HG03175 (cell line): ENCODE measurements around the gene GC.
"Not testable (repeated sequence)": the region's sequence is repeated elsewhere in the genome, so short reads cannot be mapped to it uniquely, and the experiment has no call there.

Experiments
- ATAC-seq: cut with Tn5 transposase; IDR thresholded peaks from one replicate; pipeline ENCODE4 v1.9.1; 2021; ENCODE audit warnings: mild to moderate bottlenecking, moderate library complexity; ENCODE audit not compliant: unreplicated experiment

Gene GC

DNA sequence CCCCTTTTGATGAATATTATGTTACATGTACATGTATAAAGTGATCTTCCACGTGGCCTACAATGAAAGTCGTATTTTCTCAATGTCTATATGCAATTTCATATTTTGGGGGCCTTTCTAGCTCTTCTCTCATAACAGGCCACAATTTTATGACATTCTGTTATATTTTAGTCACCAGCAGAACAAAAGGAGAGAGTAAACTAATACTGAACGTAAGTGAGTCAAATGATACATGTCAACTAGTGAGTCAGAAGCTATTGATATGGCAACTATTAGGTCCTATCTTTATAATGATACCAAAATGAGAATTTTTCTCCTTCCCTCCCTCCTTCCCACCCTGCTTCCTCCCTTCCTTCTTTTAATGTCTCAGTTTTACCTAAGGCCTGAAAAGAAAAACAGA, 14.4 kb downstream of the GC start:
- ATAC-seq, result no peak

GRCh38 chr4:71768123-71768522, 15.8 kb downstream of the GC start:
- no peak for ATAC-seq

- no peak for ATAC-seq
Measured at GRCh38 chr4:71765821-71766383, 18.0 kb downstream of the GC start.

DNA sequence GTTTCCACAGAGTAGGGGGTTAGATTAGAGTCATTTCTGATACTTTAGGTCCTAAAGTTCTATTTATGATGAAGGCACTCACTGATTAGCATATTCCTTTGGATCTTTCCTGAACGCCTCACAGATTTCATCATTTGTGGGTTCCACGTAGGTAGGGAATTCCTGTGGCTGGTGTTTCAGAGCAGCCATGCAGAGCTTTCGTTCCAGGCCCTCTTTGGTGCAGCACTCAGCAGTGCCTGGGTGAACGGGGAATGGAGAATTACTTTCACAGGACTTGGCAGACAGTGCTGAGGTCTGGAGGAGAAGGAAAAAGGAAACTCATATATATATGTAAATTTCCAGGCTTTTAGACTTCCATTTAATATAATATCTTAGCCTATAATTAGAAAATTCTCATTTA, 18.5 kb downstream of the GC start:
- ATAC-seq, result no peak

- ATAC-seq, result no peak
Measured at GRCh38 chr4:71752383-71753042, 31.4 kb downstream of the GC start.

DNA sequence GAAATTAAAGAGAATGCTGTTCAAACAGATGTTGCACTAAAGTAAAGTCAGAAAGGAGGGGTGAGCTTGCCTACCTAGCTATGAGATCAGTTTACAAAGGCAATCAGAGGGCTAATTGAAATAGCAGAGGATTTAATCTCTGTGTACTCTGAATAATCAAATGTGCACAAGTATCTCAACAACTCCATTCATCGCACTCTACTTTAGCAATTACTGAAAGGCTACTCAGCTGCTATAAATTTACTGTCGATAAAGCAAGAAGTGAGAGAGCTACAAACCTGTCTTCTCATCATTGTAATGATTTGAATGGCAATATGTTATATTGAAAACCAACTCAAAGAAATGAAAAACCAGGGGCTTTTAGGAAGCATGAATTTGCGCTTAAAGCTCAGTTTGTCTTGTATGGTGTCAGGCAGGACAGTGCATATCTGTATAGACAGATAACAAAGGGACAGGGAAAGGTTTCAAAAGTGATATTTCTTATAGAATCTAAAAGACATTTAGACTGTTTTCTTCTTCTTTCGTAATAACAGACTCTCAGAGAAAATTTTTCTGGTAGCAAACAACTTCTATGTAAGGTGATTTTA, 34.8 kb downstream of the GC start:
- no peak for ATAC-seq

- ATAC-seq, result no peak
Measured at GRCh38 chr4:71746379-71746778, 37.5 kb downstream of the GC start.

GRCh38 chr4:71738782-71739181, 45.1 kb downstream of the GC start:
- ATAC-seq, result not testable (repeated sequence)

DNA sequence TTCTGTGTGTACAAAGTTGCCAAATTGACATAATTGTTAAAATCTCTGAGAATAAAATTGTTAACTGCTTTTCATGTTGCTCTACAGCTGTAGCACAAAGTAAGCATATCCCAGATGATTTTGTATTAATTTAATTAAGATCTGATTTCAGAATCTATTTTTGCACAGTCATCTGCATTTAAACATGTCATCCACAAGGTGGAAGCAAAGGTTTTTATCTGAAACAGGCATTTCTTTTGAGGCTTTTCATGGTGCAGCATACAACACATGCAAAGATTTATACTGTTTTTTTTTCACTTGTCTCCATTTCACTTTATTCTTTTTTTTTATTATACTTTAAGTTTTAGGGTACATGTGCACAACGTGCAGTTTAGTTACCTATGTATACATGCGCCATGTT, 51.2 kb downstream of the GC start:
- no peak for ATAC-seq

- no peak for ATAC-seq
Measured at GRCh38 chr4:71732066-71732465, 51.8 kb downstream of the GC start.

DNA sequence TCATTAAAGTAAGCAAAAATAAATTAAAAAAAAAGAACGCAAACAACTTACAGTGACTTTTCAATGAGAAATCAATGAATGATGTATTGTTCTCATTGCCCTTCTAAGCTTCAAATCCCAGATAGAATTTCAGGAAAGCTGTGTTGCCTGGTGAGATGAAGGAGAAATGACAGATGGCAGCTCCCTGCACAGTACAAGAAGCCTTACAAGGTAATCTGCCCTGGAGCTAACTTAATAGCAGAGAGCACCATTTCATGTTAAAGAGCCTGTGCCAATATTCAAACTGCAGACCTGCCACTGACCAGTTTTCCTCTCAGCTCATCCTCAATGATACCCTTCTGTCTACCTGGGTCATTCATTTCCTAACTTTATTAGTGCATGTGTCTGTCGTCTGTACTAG, 54.0 kb downstream of the GC start:
- ATAC-seq, result no peak

- ATAC-seq, result peak; percentile 68
Measured at GRCh38 chr4:71713611-71714203, 70.2 kb downstream of the GC start.

DNA sequence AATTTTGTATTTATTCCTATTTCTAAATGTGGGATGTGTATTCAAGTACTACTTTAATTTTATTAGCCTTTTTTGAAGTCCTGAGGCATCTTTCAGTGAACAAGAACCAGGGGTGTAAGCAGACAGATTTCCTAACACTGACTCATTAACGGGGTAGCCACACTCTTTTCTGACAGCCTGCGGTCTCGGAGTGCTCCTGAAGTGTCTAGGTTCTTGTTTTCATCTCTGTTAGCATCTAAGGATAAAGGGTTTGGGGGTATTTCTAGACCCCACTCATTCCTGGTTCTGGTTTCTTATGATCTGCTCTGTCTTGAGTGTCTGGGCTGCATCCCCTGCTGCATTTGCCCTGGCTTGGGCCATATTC, 71.9 kb downstream of the GC start:
- ATAC-seq, result no peak

- no peak for ATAC-seq
Measured at GRCh38 chr4:71711044-71711984, 72.6 kb downstream of the GC start.

DNA sequence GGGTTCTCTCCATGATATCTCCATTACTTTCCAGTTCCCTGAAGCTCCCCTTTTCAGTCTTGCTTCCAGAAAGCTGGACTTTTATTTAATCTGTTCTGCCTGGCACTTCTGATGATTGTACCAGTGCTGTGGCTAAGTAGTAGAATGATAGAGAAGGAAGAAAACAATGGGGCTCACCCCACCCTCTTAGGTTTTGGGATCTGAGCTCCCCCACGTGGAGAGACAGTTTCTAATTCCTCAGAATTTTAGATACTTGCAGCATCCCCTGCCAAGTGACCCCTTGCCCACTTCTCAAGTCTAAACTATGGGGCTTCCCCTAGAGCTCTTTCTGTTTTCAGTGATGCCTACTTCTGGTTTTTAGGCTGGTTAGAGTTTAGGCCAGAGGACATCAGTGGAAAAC, 73.9 kb downstream of the GC start:
- no peak for ATAC-seq

DNA sequence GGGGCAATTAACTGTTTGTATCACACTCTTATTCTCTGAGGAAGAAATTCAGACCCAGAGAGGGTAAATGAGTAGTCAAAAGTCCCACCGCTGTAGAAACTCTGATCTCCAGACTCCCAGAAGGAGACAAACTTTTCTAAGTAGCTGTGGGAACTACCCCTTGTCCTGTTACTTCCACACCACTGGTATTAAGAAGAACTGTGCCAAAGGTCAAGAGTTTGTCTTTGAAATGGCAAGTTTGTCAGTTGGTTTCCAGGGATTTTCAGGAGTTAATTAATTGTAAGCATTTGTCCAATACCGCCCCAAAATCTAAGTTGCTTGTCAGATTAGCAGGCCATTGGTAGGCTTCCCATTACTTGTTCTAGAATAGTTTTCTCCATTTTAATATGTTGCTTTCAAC, 85.7 kb downstream of the GC start:
- no peak for ATAC-seq

GRCh38 chr4:71697031-71697430, 86.8 kb downstream of the GC start:
- no peak for ATAC-seq

- no peak for ATAC-seq
Measured at GRCh38 chr4:71694961-71695360, 88.9 kb downstream of the GC start.

GRCh38 chr4:71692963-71693362, 90.9 kb downstream of the GC start:
- ATAC-seq, result no peak

- no peak for ATAC-seq
Measured at GRCh38 chr4:71692198-71692597, 91.7 kb downstream of the GC start.
